Caco-2 (cell line): ENCODE measurements around the gene NECTIN2. TPM values are rescaled to one million over a fixed set of nuclear protein-coding genes. Genes with fewer than 3 reads are reported as not detected.
A peak's percentile ranks its signal among the peaks of the same experiment; 100 is the strongest.

Experiments
- BruUV-seq: library from RNA; stranded (reverse); fragments of 400-500 nt; replicated peaks from 2 replicates; lab custom pipeline; 2021; lab: Mats Ljungman, UMichigan
- CTCF ChIA-PET: fragments of 300-600 bp; sonication (Branson Sonifier 250); formaldehyde crosslinking; loops from one replicate; lab custom pipeline; 2022; ENCODE audit warnings: antibody characterized with exemption; lab: Charles Lee
- POLR2A ChIA-PET: fragments of 300-600 bp; sonication (Branson Sonifier 250); formaldehyde crosslinking; loops from one replicate; lab custom pipeline; 2022; ENCODE audit warnings: antibody characterized with exemption; lab: Charles Lee
- DNase-seq, 2 experiments: peaks; one replicate each; pipeline versions ENCODE4 v3.0.0 to v3.0.0-alpha.2; 2020 to 2022
- H3K27me3 ChIP-seq: replicated peaks from 2 replicates; pipeline ENCODE4 v1.6.0; 2011; ENCODE audit warnings: low read length; ENCODE audit not compliant: control insufficient read depth, insufficient read depth
- H3K36me3 ChIP-seq: 2 replicates; pipeline ENCODE4 v1.5.1; 2011; ENCODE audit warnings: low read length; ENCODE audit not compliant: control insufficient read depth, insufficient read depth
- H3K4me1 ChIP-seq: fragments of 250-450 bp; sonication (Bioruptor Pico); 2 replicates; pipeline ENCODE4 v1.5.1; 2020; ENCODE audit warnings: mild to moderate bottlenecking
- H3K4me3 ChIP-seq: 2 replicates; pipeline ENCODE4 v1.5.1; 2011; ENCODE audit warnings: low read depth, mild to moderate bottlenecking, control low read depth, low read length
- H3K9me3 ChIP-seq: fragments of 250-450 bp; sonication (Bioruptor Pico); 2 replicates; pipeline ENCODE4 v1.5.1; 2020; ENCODE audit warnings: mild to moderate bottlenecking, moderate library complexity
- H3K27ac Mint-ChIP-seq: one replicate; pipeline ENCODE4 v1.8.0; 2022; ENCODE audit warnings: mixed read lengths; ENCODE audit not compliant: unreplicated experiment
- H3K27me3 Mint-ChIP-seq: one replicate; pipeline ENCODE4 v1.8.0; 2022; ENCODE audit warnings: mixed read lengths; ENCODE audit not compliant: insufficient read depth, unreplicated experiment
- H3K36me3 Mint-ChIP-seq: one replicate; pipeline ENCODE4 v1.8.0; 2022; ENCODE audit warnings: mild to moderate bottlenecking, mixed read lengths; ENCODE audit not compliant: insufficient read depth, unreplicated experiment
- H3K4me1 Mint-ChIP-seq: one replicate; pipeline ENCODE4 v1.8.0; 2022; ENCODE audit warnings: low read depth, mixed read lengths; ENCODE audit not compliant: unreplicated experiment
- H3K4me3 Mint-ChIP-seq: one replicate; pipeline ENCODE4 v1.8.0; 2022; ENCODE audit warnings: mild to moderate bottlenecking, moderate library complexity, mixed read lengths; ENCODE audit not compliant: unreplicated experiment
- H3K9me3 Mint-ChIP-seq: one replicate; pipeline ENCODE4 v1.8.0; 2022; ENCODE audit warnings: mixed read lengths; ENCODE audit not compliant: unreplicated experiment
- intact Hi-C: fragments of 100-400 bp; cut with micrococcal nuclease; formaldehyde crosslinking; loops from one replicate; pipeline ENCODE4 v1.10.0; 2022; ENCODE audit not compliant: unreplicated experiment
- total RNA-seq: library from RNA; stranded (reverse); gene quantifications from 2 replicates; pipeline ENCODE4 v1.2.3, GENCODE V29; 2022
- TF ChIP-seq, protein P1 (sequence below), 2 experiments: fragments of 200-600 bp in 1 of 2; IDR thresholded peaks; 1 replicate in 1 of 2; 2 replicates in 1 of 2; pipeline versions ENCODE4 v1.5.1 to v1.8.0; 2011 to 2022; ENCODE audit warnings: antibody characterized with exemption in 1 of 2, control low read depth in 1 of 2, inconsistent platforms in 1 of 2, low read depth in 1 of 2, low read length in 1 of 2, mild to moderate bottlenecking in 1 of 2, moderate library complexity in 1 of 2; ENCODE audit not compliant: insufficient read depth in 1 of 2, severe bottlenecking in 1 of 2, unreplicated experiment in 1 of 2

NECTIN2 gene
- total RNA-seq, 1 experiment from 2014 or later: 258 TPM

- Histone ChIP-seq H3K4me1 (peaks cover 27% of the 10 kb centered on the region), H3K27me3 (no peaks in the 10 kb centered on the region), H3K9me3 (no peaks in the 10 kb centered on the region), H3K36me3 (peaks cover 8% of the 10 kb centered on the region), H3K4me3 (peak overlapping the region; percentile 79)
- POLR2A ChIA-PET: interaction anchor here (0.6 to 2.7 kb wide), 6 partner anchors 10 to 104 kb away, joined by 3 to 30 read pairs (median 4); partner anchors contain the start of gene NECTIN2
- H3K4me1 Mint-ChIP-seq: peaks cover 51% of the 10 kb centered on the region
- no TSS peak for BruUV-seq
- H3K4me3 Mint-ChIP-seq: peak overlapping the region; percentile 82
- H3K9me3 Mint-ChIP-seq: no peaks in the 10 kb centered on the region
- peaks cover 72% of the 10 kb centered on the region for H3K36me3 Mint-ChIP-seq
- TF ChIP-seq, protein P1, sequence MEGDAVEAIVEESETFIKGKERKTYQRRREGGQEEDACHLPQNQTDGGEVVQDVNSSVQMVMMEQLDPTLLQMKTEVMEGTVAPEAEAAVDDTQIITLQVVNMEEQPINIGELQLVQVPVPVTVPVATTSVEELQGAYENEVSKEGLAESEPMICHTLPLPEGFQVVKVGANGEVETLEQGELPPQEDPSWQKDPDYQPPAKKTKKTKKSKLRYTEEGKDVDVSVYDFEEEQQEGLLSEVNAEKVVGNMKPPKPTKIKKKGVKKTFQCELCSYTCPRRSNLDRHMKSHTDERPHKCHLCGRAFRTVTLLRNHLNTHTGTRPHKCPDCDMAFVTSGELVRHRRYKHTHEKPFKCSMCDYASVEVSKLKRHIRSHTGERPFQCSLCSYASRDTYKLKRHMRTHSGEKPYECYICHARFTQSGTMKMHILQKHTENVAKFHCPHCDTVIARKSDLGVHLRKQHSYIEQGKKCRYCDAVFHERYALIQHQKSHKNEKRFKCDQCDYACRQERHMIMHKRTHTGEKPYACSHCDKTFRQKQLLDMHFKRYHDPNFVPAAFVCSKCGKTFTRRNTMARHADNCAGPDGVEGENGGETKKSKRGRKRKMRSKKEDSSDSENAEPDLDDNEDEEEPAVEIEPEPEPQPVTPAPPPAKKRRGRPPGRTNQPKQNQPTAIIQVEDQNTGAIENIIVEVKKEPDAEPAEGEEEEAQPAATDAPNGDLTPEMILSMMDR (IDR thresholded peaks at IDR 0.05; ENCODE audit: insufficient read depth in 1 of 2, low read depth in 1 of 2, low read length in 1 of 2, severe bottlenecking in 1 of 2, unreplicated experiment in 1 of 2): no peak
- no peaks in the 10 kb centered on the region for H3K27me3 Mint-ChIP-seq
- DNase-seq: peak in 1 of 2 experiments; percentile 24
- intact Hi-C loops: loop anchor here (2.0 kb wide), 1 partner anchor 33 kb away; the partner anchor contains the start of gene CBLC
- CTCF ChIA-PET: interaction anchor here (0.6 to 4.0 kb wide), 5 partner anchors 26 to 118 kb away, joined by 4 to 53 read pairs (median 22); partner anchors contain the start of gene NECTIN2
- peak overlapping the region; percentile 95 for H3K27ac Mint-ChIP-seq
These were observed 36.4 kb upstream of the NECTIN2 start for GRCh38 chr19:44809577-44810233.

- BruUV-seq: no TSS peak
- Histone ChIP-seq H3K4me3 (peak overlapping the region; percentile 79), H3K9me3 (no peaks in the 10 kb centered on the region), H3K27me3 (no peaks in the 10 kb centered on the region), H3K36me3 (peaks cover 8% of the 10 kb centered on the region), H3K4me1 (peaks cover 27% of the 10 kb centered on the region)
- Mint-ChIP-seq H3K4me1 (peaks cover 56% of the 10 kb centered on the region), H3K36me3 (peaks cover 80% of the 10 kb centered on the region), H3K9me3 (no peaks in the 10 kb centered on the region), H3K27ac (peak overlapping the region; percentile 95), H3K4me3 (peak overlapping the region; percentile 82), H3K27me3 (no peaks in the 10 kb centered on the region)
- ChIA-PET CTCF (interaction anchor here (4.0 kb wide), 1 partner anchor 35 kb away, joined by 53 read pairs; the partner anchor contains the start of gene NECTIN2), POLR2A (no interaction called here)
- DNase-seq: no peak
- intact Hi-C loops: no loop called here
- TF ChIP-seq, protein P1 (IDR thresholded peaks at IDR 0.05; ENCODE audit: insufficient read depth in 1 of 2, low read depth in 1 of 2, low read length in 1 of 2, severe bottlenecking in 1 of 2, unreplicated experiment in 1 of 2): no peak
These were observed 35.6 kb upstream of the NECTIN2 start for GRCh38 chr19:44810234-44811121.

DNA sequence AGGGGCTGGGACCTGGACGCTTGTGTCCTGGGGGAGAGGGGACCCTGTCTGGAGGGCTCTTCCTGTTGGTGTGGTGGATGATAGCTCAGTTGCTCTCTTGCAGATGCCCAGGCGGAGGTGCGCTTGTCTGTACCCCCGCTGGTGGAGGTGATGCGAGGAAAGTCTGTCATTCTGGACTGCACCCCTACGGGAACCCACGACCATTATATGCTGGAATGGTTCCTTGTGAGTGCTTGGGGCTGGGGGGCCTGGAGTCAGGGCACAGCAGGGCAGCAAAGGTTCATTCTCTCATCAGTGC, 35.0 kb upstream of the NECTIN2 start:
- TF ChIP-seq, protein P1 (IDR thresholded peaks at IDR 0.05; ENCODE audit: insufficient read depth in 1 of 2, low read depth in 1 of 2, low read length in 1 of 2, severe bottlenecking in 1 of 2, unreplicated experiment in 1 of 2): no peak
- Mint-ChIP-seq H3K4me1 (peaks cover 58% of the 10 kb centered on the region), H3K4me3 (peak overlapping the region; percentile 82), H3K36me3 (peaks cover 82% of the 10 kb centered on the region), H3K9me3 (no peaks in the 10 kb centered on the region), H3K27me3 (no peaks in the 10 kb centered on the region), H3K27ac (peak overlapping the region; percentile 95)
- intact Hi-C loops: no loop called here
- Histone ChIP-seq H3K4me3 (no peak overlapping the region), H3K4me1 (peaks cover 27% of the 10 kb centered on the region), H3K9me3 (no peaks in the 10 kb centered on the region), H3K36me3 (peaks cover 8% of the 10 kb centered on the region), H3K27me3 (no peaks in the 10 kb centered on the region)
- no peak for DNase-seq
- CTCF ChIA-PET: no interaction called here
- POLR2A ChIA-PET: no interaction called here
- BruUV-seq: no TSS peak
